ENCODE measurements around the gene SYCN.

SYCN gene

DNA sequence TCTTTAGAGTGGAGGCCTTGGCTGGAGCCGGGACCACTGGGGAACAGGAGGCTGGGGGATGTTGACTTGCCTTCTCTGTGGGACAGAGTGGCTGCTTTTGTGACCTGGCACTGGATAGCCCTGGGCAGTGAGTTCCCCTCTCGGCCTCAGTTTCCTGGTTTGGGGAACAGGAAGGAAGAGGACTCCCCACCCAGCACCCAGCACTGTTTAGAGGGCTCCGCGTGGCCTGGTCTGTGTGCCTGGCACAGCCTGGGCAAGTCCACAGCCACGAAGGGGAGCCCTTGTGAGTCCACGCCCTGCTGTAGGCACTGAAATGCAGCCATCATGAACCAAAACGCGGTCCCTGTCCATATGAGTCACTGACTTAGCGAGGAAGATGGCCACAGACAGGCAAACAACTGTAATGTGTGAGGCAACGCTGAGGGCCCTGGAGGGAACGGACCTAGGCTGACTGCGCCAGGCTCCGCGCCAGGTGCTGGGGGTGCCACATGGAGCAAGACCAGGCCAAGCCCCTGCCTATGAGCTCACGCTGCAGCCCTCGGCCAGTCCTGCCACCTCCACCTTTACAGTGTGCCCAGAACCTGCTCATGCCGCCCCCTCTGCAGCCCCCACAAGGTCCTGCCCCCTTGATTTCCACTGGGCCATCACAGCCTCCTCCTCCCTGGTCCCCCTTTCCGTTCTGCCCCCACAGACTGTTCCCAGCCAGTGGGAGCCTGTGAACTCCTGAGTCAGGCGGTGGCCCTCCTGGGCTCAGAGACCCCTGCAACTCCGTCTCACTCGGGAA lies 43.0 kb downstream of the SYCN start:
- Mint-ChIP-seq H3K27ac (no peak overlapping the region), H3K27me3 (no peaks in the 10 kb centered on the region), H3K4me3 (no peak overlapping the region), H3K9me3 (no peaks in the 10 kb centered on the region), H3K4me1 (ENCODE audit: low read depth) (peaks cover 15% of the 10 kb centered on the region), H3K36me3 (ENCODE audit: low read depth) (no peaks in the 10 kb centered on the region)

DNA sequence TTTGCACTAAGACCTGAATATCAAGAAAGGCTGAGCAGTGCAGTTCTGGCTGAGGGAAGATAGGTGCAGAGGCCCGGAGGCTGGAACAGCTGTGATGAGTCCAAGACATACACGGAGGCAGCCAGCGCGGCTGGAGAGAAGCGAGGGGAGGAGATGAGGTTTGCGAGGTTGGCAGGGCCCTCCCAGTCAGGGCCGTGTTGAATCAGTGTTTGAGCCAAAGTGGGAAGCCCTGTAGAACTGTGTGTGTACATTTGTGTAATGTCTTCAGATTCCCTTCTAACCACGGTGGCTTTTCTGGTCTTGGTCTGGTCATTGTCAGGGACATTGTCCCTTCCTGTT lies 43.6 kb downstream of the SYCN start:
- H3K27ac Mint-ChIP-seq: no peak overlapping the region
- no peak overlapping the region for H3K4me3 Mint-ChIP-seq
- no peaks in the 10 kb centered on the region for H3K36me3 Mint-ChIP-seq (ENCODE audit: low read depth)
- peaks cover 15% of the 10 kb centered on the region for H3K4me1 Mint-ChIP-seq (ENCODE audit: low read depth)
- no peaks in the 10 kb centered on the region for H3K27me3 Mint-ChIP-seq
- H3K9me3 Mint-ChIP-seq: no peaks in the 10 kb centered on the region

DNA sequence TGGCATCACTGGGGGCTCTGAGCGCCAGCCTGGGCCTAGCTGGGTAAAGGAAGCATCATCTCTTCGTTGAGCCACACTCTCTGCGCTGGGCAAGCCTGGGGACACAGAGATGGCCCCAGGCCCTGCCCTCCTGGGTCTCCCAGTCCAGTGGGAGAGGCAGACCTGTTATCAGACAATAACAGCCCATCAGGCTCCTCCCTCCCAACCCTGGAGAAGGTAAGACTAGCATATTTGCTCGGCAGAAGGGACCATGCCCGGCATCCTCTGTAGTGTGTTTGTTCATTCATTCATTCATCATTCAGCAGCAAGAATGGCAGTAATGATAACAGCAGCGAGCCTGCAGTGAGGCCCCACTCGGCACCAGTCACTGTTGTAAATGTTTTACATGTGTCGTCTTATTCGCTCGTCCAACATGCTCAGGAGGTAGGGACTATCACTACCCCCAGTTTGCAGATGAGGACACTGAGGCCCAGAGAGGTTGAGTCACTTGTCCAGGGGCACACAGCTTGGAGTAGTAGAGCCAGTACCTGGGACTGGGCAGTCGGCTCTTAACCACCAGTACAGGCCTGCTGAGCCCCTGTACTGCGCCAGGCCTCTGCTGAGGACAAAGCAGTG lies 45.3 kb downstream of the SYCN start:
- no peak overlapping the region for H3K27ac Mint-ChIP-seq
- H3K4me1 Mint-ChIP-seq (ENCODE audit: low read depth): peaks cover 15% of the 10 kb centered on the region
- H3K27me3 Mint-ChIP-seq: no peaks in the 10 kb centered on the region
- H3K9me3 Mint-ChIP-seq: no peaks in the 10 kb centered on the region
- H3K4me3 Mint-ChIP-seq: no peak overlapping the region
- H3K36me3 Mint-ChIP-seq (ENCODE audit: low read depth): no peaks in the 10 kb centered on the region

DNA sequence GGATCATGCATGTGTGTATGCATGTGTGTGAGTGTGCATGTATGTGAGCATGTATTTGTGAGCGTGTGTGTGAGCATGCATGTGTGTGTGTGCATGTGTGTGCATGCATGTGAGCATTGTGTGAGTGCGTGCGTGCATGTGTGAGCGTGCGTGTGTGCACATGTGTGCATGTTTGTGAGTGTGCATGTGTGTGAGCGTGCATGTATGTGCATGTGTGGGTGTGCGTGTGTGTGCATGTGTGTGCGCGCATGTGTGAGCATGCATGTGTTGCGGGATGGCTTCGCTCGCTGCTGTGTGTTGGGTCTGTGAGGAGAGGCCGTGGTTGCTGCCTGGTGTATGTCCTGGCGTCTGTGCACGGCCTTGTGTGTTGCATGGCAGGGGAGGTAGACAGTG lies 46.1 kb downstream of the SYCN start:
- no peak overlapping the region for H3K27ac Mint-ChIP-seq

DNA sequence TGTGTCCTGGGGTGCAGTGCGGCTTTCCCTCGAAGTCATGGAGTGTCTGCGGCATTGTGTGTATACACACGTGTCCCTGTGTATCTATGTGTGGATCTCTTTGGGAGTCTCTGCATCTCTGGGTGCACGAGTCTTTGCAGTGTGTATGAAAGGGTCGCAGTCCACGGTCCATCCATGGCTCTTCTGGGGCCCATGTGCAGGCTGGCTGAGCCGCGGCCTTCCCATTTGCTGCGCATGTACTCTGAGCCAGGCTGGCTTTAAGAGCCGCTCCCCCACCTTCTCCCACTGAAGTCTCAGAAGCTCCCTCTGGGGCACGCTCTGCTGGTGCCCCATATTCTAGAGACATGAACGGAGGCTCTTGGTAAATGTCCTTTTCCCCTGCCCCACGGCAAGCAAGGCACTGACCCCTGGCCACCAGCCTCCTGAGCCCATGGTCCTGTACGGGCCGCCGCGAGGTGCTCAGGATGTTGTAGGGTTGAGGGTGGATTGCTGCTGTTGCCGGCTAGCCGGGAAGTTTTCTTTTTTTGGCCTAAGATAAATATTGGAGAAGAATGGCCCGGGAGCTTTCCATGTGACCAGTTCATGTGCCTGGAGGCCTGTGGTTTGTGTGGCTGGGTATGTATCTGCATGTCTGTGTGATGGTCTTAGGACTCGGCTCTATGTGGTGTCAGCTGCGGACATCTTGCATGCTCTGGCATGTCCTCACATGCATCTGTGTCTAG lies 46.6 kb downstream of the SYCN start:
- no peaks in the 10 kb centered on the region for H3K36me3 Mint-ChIP-seq (ENCODE audit: low read depth)
- no peak overlapping the region for H3K27ac Mint-ChIP-seq
- no peaks in the 10 kb centered on the region for H3K27me3 Mint-ChIP-seq
- H3K9me3 Mint-ChIP-seq: no peaks in the 10 kb centered on the region
- no peak overlapping the region for H3K4me3 Mint-ChIP-seq
- peaks cover 5% of the 10 kb centered on the region for H3K4me1 Mint-ChIP-seq (ENCODE audit: low read depth)

More for the DNA sequence above, 46.1 kb downstream of the SYCN start:
- H3K9me3 Mint-ChIP-seq: no peaks in the 10 kb centered on the region
- H3K27me3 Mint-ChIP-seq: no peaks in the 10 kb centered on the region
- H3K4me3 Mint-ChIP-seq: no peak overlapping the region
- no peaks in the 10 kb centered on the region for H3K36me3 Mint-ChIP-seq (ENCODE audit: low read depth)
- H3K4me1 Mint-ChIP-seq (ENCODE audit: low read depth): peaks cover 11% of the 10 kb centered on the region

DNA sequence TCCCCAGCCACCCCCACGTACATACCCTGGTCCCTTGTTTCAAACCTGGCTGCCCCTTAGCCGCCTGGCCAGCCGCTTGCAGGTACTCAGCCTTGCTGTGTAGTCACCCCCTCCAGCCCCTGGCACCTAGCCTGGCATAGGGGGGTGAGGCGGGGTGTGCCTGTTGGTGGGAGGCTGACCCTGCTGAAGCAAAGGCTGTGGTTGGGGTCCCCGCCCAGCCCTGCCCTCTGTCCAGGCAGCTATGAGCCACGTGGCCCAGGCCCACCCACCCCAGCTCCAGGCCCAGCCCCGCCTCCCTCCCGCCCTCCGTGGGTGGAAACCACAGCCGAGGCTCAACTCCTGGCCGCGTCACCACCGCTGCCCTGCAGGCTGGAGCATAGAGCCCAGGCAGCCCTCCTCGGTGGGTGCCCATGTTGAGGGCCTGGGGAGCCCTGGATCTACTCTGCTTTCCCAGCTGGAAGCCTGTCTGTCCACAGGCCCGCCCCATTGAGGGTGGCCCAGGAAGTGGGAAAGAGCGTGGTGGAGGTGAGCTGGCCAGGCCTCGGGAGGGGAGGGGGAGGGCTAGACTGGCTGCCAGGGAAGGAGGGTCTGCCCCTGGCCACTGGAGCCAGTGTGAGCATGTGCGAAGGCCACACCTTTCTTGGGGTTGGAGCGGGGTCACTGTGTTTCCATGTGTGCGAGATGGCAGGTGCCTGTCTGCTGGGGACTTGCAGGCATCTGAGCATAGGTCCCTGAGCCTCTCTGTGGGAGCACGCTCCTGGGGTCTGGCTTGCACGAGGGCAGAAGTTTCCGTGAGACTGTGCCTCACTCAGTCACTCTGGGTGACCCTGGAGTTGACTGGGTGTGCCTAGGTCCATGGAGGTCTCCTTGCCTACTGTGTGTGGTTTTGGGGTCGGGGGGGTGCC lies 47.5 kb downstream of the SYCN start:
- Mint-ChIP-seq H3K4me1 (ENCODE audit: low read depth) (peaks cover 4% of the 10 kb centered on the region), H3K36me3 (ENCODE audit: low read depth) (no peaks in the 10 kb centered on the region), H3K4me3 (no peak overlapping the region), H3K27ac (no peak overlapping the region), H3K9me3 (no peaks in the 10 kb centered on the region), H3K27me3 (no peaks in the 10 kb centered on the region)

DNA sequence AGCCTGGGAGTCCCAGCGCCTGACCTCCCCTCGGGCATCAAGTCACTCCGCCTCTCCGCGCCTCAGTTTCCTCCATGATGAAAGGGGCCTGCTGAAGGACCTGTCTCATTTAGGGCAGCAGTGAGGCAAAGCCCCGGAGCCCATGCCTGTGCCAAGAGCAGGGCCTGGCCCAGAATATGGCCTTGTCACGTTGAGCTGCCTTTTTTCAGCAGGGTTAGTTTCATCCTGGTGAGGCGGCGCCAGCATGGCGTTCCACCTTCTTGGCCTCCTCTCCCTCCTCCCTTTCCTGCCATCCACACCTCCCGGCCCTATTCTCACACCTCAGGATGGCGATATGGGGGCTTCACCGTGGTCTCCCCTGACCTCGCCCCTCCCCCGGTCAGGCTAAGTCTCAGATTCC lies 48.3 kb downstream of the SYCN start:
- no peaks in the 10 kb centered on the region for H3K9me3 Mint-ChIP-seq
- no peaks in the 10 kb centered on the region for H3K27me3 Mint-ChIP-seq
- H3K4me1 Mint-ChIP-seq (ENCODE audit: low read depth): peaks cover 4% of the 10 kb centered on the region
- H3K4me3 Mint-ChIP-seq: no peak overlapping the region
- no peaks in the 10 kb centered on the region for H3K36me3 Mint-ChIP-seq (ENCODE audit: low read depth)
- H3K27ac Mint-ChIP-seq: no peak overlapping the region

DNA sequence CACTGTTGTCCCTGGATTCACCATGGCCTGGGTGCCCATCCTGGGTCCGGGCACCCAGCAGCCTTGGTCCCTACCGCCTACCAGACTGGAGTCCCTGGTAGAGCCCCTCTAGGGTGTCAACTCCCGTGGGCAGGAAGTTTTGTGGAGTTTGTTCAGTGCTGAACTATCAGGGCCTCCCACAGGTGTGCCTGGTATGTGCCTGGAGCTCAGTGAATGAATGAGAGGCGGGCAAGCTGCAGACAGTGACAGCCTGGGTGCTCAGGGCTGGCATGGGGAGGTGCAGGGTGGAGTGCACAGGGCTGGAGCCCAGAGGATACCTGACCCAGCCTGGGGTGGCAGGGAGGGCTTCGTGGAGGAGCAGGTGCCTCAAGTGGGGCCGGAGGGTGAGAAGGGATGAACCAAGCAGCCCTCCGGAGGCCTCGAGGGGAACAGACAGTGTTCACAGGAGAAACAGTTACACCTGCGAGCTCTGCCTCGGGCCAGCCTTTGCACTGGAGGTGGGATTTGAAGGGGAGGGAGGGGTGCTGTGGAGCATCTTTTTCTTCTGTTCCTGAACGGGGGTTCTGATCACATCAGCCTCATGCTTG lies 48.9 kb downstream of the SYCN start:
- H3K4me1 Mint-ChIP-seq (ENCODE audit: low read depth): peaks cover 4% of the 10 kb centered on the region
- no peaks in the 10 kb centered on the region for H3K36me3 Mint-ChIP-seq (ENCODE audit: low read depth)
- H3K27me3 Mint-ChIP-seq: no peaks in the 10 kb centered on the region
- no peaks in the 10 kb centered on the region for H3K9me3 Mint-ChIP-seq
- no peak overlapping the region for H3K4me3 Mint-ChIP-seq
- H3K27ac Mint-ChIP-seq: no peak overlapping the region

DNA sequence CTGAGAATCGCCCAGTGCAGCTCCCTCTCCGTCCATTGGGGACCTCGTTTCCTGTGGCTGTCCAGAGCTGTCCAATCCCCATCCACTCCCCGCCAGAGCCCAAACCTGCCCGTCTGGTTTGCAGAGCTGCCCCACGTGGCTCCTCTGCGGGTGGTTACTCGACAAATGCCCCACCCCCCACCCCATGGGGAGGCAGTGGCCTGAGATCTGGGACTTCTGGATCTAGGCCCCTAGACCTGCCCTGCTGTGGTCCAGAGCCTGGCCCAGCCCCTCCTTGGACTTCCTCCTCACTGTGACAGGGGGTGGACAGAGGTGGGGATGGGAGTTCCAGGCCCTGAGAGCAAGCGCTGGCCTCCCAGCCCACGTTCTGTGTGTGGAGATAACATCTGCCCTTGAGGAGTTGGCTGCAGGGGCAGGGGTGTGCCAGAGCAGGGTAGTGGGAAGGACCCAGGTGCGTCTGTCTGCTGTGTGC lies 49.4 kb downstream of the SYCN start:
- H3K36me3 Mint-ChIP-seq (ENCODE audit: low read depth): no peaks in the 10 kb centered on the region
- peaks cover 4% of the 10 kb centered on the region for H3K4me1 Mint-ChIP-seq (ENCODE audit: low read depth)
- no peaks in the 10 kb centered on the region for H3K9me3 Mint-ChIP-seq
- no peak overlapping the region for H3K4me3 Mint-ChIP-seq
- H3K27ac Mint-ChIP-seq: no peak overlapping the region
- H3K27me3 Mint-ChIP-seq: no peaks in the 10 kb centered on the region

DNA sequence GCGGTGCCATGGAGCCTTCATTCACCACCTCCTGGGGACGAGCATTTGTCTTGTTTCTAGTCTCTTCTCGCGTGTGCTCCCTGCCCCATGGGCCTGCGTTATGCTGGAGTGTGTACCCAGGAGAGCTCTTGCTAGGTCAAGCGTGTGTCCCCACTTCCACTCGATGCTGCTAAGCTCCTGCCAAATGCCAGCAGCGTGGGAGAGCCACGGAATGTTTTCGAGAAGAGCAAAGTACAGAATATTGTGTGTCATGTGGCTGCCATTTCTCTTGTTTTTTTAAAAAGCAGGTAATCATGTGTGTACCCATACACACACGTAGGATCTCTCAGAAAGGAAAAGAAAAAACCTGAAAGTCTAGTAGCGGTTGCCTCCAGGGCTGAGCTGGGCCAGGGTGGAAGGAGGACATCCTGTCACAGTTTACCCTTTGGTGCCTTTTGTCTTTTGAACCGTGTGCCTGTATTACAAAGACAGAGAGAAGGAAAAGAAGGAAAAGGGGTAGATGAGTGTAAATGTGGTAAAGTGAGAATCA lies 49.9 kb downstream of the SYCN start:
- peaks cover 4% of the 10 kb centered on the region for H3K4me1 Mint-ChIP-seq (ENCODE audit: low read depth)
- no peak overlapping the region for H3K27ac Mint-ChIP-seq
- H3K9me3 Mint-ChIP-seq: no peaks in the 10 kb centered on the region
- H3K27me3 Mint-ChIP-seq: no peaks in the 10 kb centered on the region
- H3K36me3 Mint-ChIP-seq (ENCODE audit: low read depth): no peaks in the 10 kb centered on the region
- H3K4me3 Mint-ChIP-seq: no peak overlapping the region
